ENCODE results near the gene APLN.

GRCh38 chrX:129694805-129695204 is 40.0 kb upstream of the APLN start:
- no peak for TF ChIP-seq YY1 (IDR thresholded peaks at IDR 0.05; ENCODE audit: insufficient read depth, insufficient read length)
- no peak for TF ChIP-seq SUZ12 (IDR thresholded peaks at IDR 0.05; ENCODE audit: extremely low read depth, insufficient read depth, insufficient read length)
- no peak for TF ChIP-seq ZNF274 (IDR thresholded peaks at IDR 0.05; ENCODE audit: low read depth, low read length)

Measured in NT2/D1 (cell line).